NT2/D1 (cell line): ENCODE measurements around the gene FKBP14.

Source experiments
- SUZ12 ChIP-seq: IDR thresholded peaks from 2 replicates; pipeline ENCODE4 v1.6.1; 2011; ENCODE audit not compliant: insufficient read length, insufficient read depth; ENCODE audit errors: extremely low read depth
- YY1 ChIP-seq: IDR thresholded peaks from 2 replicates; pipeline ENCODE4 v1.6.1; 2011; ENCODE audit not compliant: insufficient read length, insufficient read depth

DNA sequence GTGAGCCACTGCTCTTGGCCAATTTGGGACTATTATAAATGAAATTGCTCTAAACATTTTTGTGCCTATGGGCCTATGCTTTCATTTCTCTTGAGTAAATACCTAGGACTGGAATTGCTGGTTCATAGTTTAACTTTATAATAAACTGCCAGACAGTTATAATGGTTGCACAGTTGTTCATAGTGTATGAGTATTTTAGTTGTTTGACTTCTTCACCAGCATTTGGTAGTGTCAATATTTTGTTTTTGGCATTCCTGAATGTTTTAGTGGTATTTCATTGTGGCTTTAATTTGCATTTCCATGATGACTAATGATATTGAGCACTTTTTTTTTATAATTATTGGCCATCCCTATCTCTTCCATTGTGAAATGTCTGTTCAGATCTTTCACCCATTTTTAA lies 31.2 kb upstream of the FKBP14 start:
- TF ChIP-seq YY1, result no peak
- no peak for TF ChIP-seq SUZ12
